ENCODE data around the gene TSC1.

The TSC1 gene

DNA sequence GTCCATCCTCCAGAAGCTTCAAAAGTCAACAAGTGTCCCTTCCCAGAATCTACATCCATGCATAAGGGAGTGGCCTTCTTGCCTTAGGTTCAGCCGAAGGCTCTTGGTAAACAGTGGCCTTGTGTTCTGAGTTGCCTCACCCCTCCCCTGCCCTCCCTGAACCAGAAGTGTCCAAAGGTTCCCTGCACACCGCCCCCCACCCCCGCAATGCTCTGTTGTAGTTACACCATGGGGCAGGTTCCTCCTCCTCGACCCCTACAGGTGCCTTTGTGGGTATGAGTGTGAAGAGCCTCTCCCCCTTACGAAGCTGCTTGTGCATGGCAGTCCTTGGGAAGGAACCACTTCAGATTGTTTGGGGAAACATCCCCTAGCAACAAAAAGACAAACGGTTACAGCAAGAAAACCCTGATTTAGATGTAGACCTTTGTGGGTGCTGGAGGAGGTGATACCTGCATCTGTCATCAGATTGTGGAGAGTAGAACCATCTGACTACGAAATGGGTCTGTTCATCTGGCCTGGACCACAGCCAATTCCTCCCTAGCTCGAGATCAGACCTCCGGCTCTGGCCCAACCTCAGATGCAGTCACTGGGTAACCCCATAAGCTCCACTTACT lies 58.6 kb downstream of the TSC1 start:
- Histone ChIP-seq H3K36me3 (ENCODE audit: insufficient read depth, low read length) (no peaks in the 10 kb centered on the region), H3K9me3 (ENCODE audit: low read depth, low read length) (no peaks in the 10 kb centered on the region), H3K4me3 (no peak overlapping the region), H3K27ac (no peak overlapping the region), H3K9ac (ENCODE audit: insufficient read length) (no peak overlapping the region)
- no peak for DNase-seq (ENCODE audit: low read depth, low spot score)
- TF ChIP-seq EZH2 (IDR thresholded peaks at IDR 0.05) = no peak
- no peak for TF ChIP-seq FOXP2 (optimal IDR thresholded peaks at IDR 0.05; ENCODE audit: control extremely low read depth, extremely low read length, insufficient read depth)
- no peak for TF ChIP-seq POLR2AphosphoS5 (IDR thresholded peaks at IDR 0.05; ENCODE audit: borderline replicate concordance, low read depth, low read length)

DNA sequence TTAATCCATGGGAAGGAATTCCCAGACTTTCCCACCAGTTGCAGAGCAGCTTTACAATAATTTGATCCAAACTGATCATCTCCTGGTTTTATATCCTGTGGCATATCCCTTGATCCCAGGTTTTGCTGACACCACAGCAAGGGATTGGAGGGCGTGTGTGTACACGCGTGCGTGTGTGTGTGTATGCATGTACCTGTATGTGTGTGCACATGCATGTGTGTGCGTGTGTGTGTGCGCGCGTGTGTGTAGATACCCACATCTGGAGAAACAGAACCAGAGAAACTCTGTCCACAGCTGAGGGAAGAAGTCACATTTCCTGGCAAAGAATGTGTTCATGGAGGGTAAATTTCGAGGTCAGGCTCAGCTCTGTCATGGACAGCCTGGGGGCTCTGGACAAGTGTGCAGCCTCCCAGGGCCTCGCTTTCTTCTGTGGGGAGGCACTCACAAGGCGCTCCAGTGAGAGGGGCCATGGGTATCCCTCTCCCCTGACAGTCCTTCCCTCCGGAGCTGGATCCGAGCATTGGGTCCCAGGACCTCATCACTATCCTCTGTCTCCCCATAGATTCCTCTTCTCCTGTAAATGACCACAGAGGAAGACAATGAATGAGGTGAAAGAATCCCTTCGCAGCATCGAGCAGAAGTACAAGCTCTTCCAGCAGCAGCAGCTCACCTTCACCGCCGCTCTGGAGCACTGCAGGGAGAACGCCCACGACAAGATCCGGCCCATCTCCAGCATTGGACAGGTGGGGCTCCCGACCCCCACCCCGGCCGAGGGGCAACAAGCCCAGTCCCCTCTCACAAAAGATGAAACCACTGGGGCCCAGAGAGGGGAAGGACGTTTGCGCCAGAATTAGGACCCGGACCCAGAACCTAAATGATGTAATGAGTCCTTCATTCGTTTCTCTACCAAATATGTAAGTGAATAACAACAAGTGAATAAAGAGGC lies 60.8 kb downstream of the TSC1 start:
- H3K27ac ChIP-seq = no peak overlapping the region
- no peaks in the 10 kb centered on the region for H3K36me3 ChIP-seq (ENCODE audit: insufficient read depth, low read length)
- H3K4me3 ChIP-seq = no peak overlapping the region
- TF ChIP-seq EZH2 (IDR thresholded peaks at IDR 0.05) = no peak
- TF ChIP-seq POLR2AphosphoS5 (IDR thresholded peaks at IDR 0.05; ENCODE audit: borderline replicate concordance, low read depth, low read length) = no peak
- no peak for TF ChIP-seq FOXP2 (optimal IDR thresholded peaks at IDR 0.05; ENCODE audit: control extremely low read depth, extremely low read length, insufficient read depth)
- H3K9me3 ChIP-seq (ENCODE audit: low read depth, low read length) = no peaks in the 10 kb centered on the region
- no peak for DNase-seq (ENCODE audit: low read depth, low spot score)
- H3K9ac ChIP-seq (ENCODE audit: insufficient read length) = no peak overlapping the region

DNA sequence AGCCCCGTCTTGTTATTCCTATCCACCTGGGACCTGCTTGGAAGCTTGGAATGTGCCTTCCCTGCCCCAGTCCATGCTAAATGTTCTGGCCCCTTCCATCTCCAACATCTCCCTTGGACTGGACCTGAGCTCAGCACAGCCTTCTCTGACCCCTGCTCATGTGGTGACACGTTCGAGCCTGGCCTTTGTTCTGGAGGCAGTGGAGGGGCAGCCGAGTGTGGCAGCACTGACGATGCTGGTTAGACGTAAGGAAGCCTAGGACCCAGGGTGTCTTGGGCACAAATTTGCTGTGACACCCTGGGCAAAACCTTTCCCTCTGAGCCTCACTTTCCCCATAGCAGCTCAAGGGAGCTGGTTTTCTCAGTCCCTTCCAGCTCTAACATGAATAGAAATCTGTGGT lies 61.8 kb downstream of the TSC1 start:
- Histone ChIP-seq H3K9ac (ENCODE audit: insufficient read length) (no peak overlapping the region), H3K36me3 (ENCODE audit: insufficient read depth, low read length) (no peaks in the 10 kb centered on the region), H3K27ac (no peak overlapping the region), H3K4me3 (no peak overlapping the region), H3K9me3 (ENCODE audit: low read depth, low read length) (no peaks in the 10 kb centered on the region)
- DNase-seq (ENCODE audit: low read depth, low spot score) = no peak
- no peak for TF ChIP-seq POLR2AphosphoS5 (IDR thresholded peaks at IDR 0.05; ENCODE audit: borderline replicate concordance, low read depth, low read length)
- TF ChIP-seq EZH2 (IDR thresholded peaks at IDR 0.05) = no peak
- no peak for TF ChIP-seq FOXP2 (optimal IDR thresholded peaks at IDR 0.05; ENCODE audit: control extremely low read depth, extremely low read length, insufficient read depth)

DNA sequence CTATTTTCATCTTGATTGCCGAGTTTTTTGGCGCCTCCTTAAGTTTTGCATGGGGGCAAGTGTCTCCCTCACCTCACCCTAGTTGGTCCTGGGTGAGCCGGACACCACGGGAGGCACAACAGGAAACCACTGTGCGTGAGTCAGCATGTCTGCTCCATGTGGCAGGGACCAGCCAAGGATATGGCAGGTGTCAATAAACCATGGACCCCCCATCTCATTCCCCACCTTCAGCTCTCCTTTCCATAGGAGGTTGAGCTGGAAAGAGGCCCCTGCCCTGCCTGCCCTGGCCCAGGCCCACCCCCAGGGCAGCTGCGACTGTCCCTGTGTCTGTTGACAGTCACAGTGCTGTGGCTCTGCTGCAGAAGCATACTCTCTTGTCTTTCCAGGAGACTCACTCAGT lies 62.6 kb downstream of the TSC1 start:
- Histone ChIP-seq H3K9me3 (ENCODE audit: low read depth, low read length) (no peaks in the 10 kb centered on the region), H3K4me3 (no peak overlapping the region), H3K9ac (ENCODE audit: insufficient read length) (no peak overlapping the region), H3K36me3 (ENCODE audit: insufficient read depth, low read length) (no peaks in the 10 kb centered on the region), H3K27ac (no peak overlapping the region)
- no peak for DNase-seq (ENCODE audit: low read depth, low spot score)
- no peak for TF ChIP-seq FOXP2 (optimal IDR thresholded peaks at IDR 0.05; ENCODE audit: control extremely low read depth, extremely low read length, insufficient read depth)
- TF ChIP-seq POLR2AphosphoS5 (IDR thresholded peaks at IDR 0.05; ENCODE audit: borderline replicate concordance, low read depth, low read length) = no peak
- TF ChIP-seq EZH2 (IDR thresholded peaks at IDR 0.05) = no peak

DNA sequence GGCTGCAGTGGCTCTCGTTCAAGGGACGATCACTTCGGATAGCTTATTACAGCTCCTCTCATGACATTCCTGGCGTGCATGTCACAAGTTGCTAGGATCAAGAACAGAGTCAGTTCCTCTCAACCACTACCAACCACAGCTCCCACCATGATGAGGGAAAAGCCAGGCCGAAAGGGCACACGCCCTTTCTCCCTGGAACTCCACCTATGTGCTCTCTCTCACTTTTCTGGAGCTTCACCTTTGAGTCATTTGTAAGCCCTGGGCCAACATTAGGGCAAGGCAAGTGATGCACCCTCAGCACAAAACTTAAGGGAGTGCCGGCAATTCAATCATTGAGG lies 64.1 kb downstream of the TSC1 start:
- TF ChIP-seq POLR2AphosphoS5 (IDR thresholded peaks at IDR 0.05; ENCODE audit: borderline replicate concordance, low read depth, low read length) (no peak), FOXP2 (optimal IDR thresholded peaks at IDR 0.05; ENCODE audit: control extremely low read depth, extremely low read length, insufficient read depth) (no peak), EZH2 (IDR thresholded peaks at IDR 0.05) (no peak)
- no peak overlapping the region for H3K4me3 ChIP-seq
- no peak overlapping the region for H3K9ac ChIP-seq (ENCODE audit: insufficient read length)
- no peak for DNase-seq (ENCODE audit: low read depth, low spot score)
- no peak overlapping the region for H3K27ac ChIP-seq
- no peaks in the 10 kb centered on the region for H3K9me3 ChIP-seq (ENCODE audit: low read depth, low read length)
- H3K36me3 ChIP-seq (ENCODE audit: insufficient read depth, low read length) = no peaks in the 10 kb centered on the region

DNA sequence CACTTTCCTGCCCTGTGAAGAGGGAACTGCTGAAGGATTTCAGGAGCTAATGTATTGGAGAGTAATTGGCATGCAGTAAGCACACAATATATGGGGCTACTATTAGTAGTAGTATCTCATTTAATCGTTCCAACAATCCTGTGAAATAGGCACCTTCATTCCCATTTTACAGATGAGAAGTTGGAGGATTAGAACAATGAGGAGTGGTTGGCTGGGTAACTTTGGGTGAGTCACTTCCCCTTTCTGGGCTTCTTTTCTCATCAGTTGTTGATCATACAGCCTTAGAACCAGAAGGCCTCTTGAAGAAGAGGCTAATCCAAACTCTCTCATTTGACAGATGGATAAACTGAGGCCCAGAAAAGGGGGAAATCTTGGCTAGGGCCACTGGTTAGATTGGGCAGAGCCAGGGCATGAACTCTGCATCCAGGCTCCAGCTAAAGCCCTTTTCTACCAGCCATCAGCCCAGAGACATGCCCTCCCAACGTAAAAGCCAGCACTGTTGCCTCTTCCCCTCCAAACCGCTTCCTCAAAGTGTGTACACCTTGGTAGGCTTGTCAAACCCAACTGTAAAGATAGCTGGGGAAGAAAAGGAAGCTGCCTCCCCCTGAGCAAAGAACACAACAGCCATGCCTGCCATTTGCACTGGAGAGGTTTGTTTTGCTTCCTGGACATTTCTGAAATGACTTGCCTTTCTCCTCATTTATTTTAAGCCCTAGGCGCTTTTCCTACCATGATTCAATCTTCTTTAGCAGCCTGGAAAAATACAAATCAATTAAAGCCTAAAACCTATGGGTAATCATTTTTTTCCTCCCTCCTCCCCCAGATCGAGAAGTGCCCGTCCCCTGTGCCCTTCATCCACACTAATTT lies 64.7 kb downstream of the TSC1 start:
- Histone ChIP-seq H3K27ac (no peak overlapping the region), H3K36me3 (ENCODE audit: insufficient read depth, low read length) (no peaks in the 10 kb centered on the region), H3K9ac (ENCODE audit: insufficient read length) (no peak overlapping the region), H3K4me3 (no peak overlapping the region), H3K9me3 (ENCODE audit: low read depth, low read length) (no peaks in the 10 kb centered on the region)
- DNase-seq (ENCODE audit: low read depth, low spot score) = no peak
- TF ChIP-seq POLR2AphosphoS5 (IDR thresholded peaks at IDR 0.05; ENCODE audit: borderline replicate concordance, low read depth, low read length) = no peak
- no peak for TF ChIP-seq EZH2 (IDR thresholded peaks at IDR 0.05)
- no peak for TF ChIP-seq FOXP2 (optimal IDR thresholded peaks at IDR 0.05; ENCODE audit: control extremely low read depth, extremely low read length, insufficient read depth)

DNA sequence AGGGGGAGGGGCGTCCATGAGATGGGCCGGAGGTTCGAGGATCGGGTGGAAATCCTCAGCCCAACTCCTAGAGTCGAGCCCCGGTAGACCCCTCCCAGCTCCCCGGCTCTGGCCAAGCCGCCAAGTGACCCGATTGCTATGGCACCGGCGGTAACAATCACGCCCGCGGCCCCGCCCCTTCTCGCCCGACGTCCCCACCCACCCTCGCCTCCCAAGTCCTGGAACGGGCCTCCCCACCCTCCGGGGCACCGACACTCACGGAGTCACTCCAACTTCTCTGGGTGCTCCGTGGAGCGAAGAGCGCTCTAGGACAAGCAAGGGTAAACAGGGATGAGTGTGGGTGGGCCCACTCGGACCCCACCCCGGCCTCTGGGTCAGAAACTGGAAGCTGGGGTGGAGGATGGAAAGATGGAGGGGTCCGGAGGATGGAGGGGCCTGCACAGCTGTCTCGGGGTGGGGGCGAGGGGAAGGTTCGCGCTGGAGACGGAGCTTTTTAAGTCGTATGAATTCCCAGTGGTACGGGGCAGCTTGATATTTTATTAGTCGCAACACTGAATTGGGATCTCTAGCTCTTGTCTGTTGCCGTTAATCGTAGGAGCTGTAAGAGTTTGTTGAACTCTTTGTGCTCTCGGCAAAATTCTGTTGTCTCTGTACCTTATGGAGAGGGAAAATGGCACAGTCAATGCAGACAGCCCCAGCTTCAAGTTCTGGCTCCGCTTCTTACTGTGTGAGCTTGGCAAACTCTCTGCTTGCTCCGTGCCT lies 65.5 kb downstream of the TSC1 start, which contains the start of gene SPACA9:
TSS of gene SPACA9 (plus strand) at position 204 of the 762 bp plus-strand sequence. CDS start 5,050 bp downstream, outside the sequence.
- no peak for DNase-seq (ENCODE audit: low read depth, low spot score)
- Histone ChIP-seq H3K9me3 (ENCODE audit: low read depth, low read length) (no peaks in the 10 kb centered on the region), H3K4me3 (peak within 1 kb of the TSS; percentile 76), H3K9ac (ENCODE audit: insufficient read length) (peak within 1 kb of the TSS; percentile 65), H3K27ac (no peak within 1 kb of the TSS), H3K36me3 (ENCODE audit: insufficient read depth, low read length) (no peaks in the 10 kb centered on the region)
- TF ChIP-seq FOXP2 (optimal IDR thresholded peaks at IDR 0.05; ENCODE audit: control extremely low read depth, extremely low read length, insufficient read depth) = no peak
- TF ChIP-seq EZH2 (IDR thresholded peaks at IDR 0.05) = no peak
- no peak for TF ChIP-seq POLR2AphosphoS5 (IDR thresholded peaks at IDR 0.05; ENCODE audit: borderline replicate concordance, low read depth, low read length)
